Effector memory CD4-positive, alpha-beta T cell (primary cell): ENCODE results near the gene ODC1.

Experiments used
- DNase-seq, 3 donors: peaks; one replicate each; pipeline ENCODE4 v3.0.0-alpha.2; 2020
- H3K27ac ChIP-seq: 2 replicates; pipeline ENCODE4 v1.7.0; 2013; ENCODE audit warnings: mild to moderate bottlenecking, low read length, moderate library complexity; ENCODE audit not compliant: insufficient read depth, poor library complexity, severe bottlenecking
- H3K27me3 ChIP-seq: replicated peaks from 2 replicates; pipeline ENCODE4 v1.7.0; 2013; ENCODE audit warnings: mild to moderate bottlenecking, low read length; ENCODE audit not compliant: insufficient read depth, control insufficient read depth, poor library complexity, severe bottlenecking
- H3K36me3 ChIP-seq: 2 replicates; pipeline ENCODE4 v1.7.0; 2013; ENCODE audit warnings: mild to moderate bottlenecking, low read length, moderate library complexity; ENCODE audit not compliant: control insufficient read depth, insufficient read depth
- H3K4me1 ChIP-seq: 2 replicates; pipeline ENCODE4 v1.7.0; 2013; ENCODE audit warnings: low read length, mild to moderate bottlenecking; ENCODE audit not compliant: control insufficient read depth, insufficient read depth, poor library complexity, severe bottlenecking
- H3K4me3 ChIP-seq: 2 replicates; pipeline ENCODE4 v1.7.0; 2013; ENCODE audit warnings: low read length, low read depth, mild to moderate bottlenecking; ENCODE audit not compliant: insufficient read depth, poor library complexity, severe bottlenecking
- H3K9me3 ChIP-seq: 2 replicates; pipeline ENCODE4 v1.7.0; 2013; ENCODE audit warnings: mild to moderate bottlenecking, low read length, moderate library complexity; ENCODE audit not compliant: control insufficient read depth

Gene ODC1

GRCh38 chr2:10417551-10418335 lies 30.4 kb downstream of the ODC1 start:
- H3K4me1 ChIP-seq = no peaks in the 10 kb centered on the region
- H3K27ac ChIP-seq = no peak overlapping the region
- H3K36me3 ChIP-seq = peaks cover 34% of the 10 kb centered on the region
- no peak for DNase-seq
- no peaks in the 10 kb centered on the region for H3K27me3 ChIP-seq
- H3K4me3 ChIP-seq = no peak overlapping the region
- H3K9me3 ChIP-seq = no peaks in the 10 kb centered on the region

DNA sequence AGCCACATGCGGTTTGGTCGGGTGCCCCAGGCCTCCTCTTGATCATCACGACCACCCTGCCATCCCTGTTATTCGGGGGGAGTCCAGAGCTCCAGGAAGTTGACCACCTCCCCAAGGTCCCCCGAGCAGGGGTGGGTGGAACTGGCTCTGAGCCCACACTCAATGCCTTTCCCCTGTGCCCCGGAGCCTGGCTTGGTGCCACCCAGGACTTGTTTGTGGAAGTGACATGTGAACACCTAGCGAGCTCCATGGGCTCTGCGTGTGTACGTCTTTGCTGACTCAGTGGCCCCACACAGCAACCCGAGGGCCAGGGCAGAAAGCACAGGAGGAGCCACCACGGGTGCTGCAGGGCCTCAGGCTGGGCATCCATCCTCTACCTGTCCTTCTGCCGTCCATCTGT lies 32.5 kb downstream of the ODC1 start:
- no peak for DNase-seq
- Histone ChIP-seq H3K9me3 (no peaks in the 10 kb centered on the region), H3K36me3 (peaks cover 23% of the 10 kb centered on the region), H3K4me1 (no peaks in the 10 kb centered on the region), H3K27me3 (no peaks in the 10 kb centered on the region), H3K27ac (no peak overlapping the region), H3K4me3 (no peak overlapping the region)

GRCh38 chr2:10415048-10415447 lies 33.1 kb downstream of the ODC1 start:
- peaks cover 19% of the 10 kb centered on the region for H3K36me3 ChIP-seq
- H3K4me3 ChIP-seq = no peak overlapping the region
- no peaks in the 10 kb centered on the region for H3K4me1 ChIP-seq
- H3K27me3 ChIP-seq = no peaks in the 10 kb centered on the region
- H3K9me3 ChIP-seq = no peaks in the 10 kb centered on the region
- no peak overlapping the region for H3K27ac ChIP-seq
- no peak for DNase-seq

- Histone ChIP-seq H3K27ac (no peak overlapping the region), H3K9me3 (no peaks in the 10 kb centered on the region), H3K4me3 (no peak overlapping the region), H3K36me3 (peaks cover 14% of the 10 kb centered on the region), H3K4me1 (no peaks in the 10 kb centered on the region), H3K27me3 (no peaks in the 10 kb centered on the region)
- no peak for DNase-seq
Observed at GRCh38 chr2:10414591-10414990, 33.5 kb downstream of the ODC1 start.

- no peak overlapping the region for H3K4me3 ChIP-seq
- H3K27ac ChIP-seq = no peak overlapping the region
- H3K9me3 ChIP-seq = no peaks in the 10 kb centered on the region
- peaks cover 12% of the 10 kb centered on the region for H3K36me3 ChIP-seq
- no peak for DNase-seq
- no peaks in the 10 kb centered on the region for H3K27me3 ChIP-seq
- H3K4me1 ChIP-seq = peaks cover 2% of the 10 kb centered on the region
Observed at GRCh38 chr2:10413991-10414451, 34.1 kb downstream of the ODC1 start.

DNA sequence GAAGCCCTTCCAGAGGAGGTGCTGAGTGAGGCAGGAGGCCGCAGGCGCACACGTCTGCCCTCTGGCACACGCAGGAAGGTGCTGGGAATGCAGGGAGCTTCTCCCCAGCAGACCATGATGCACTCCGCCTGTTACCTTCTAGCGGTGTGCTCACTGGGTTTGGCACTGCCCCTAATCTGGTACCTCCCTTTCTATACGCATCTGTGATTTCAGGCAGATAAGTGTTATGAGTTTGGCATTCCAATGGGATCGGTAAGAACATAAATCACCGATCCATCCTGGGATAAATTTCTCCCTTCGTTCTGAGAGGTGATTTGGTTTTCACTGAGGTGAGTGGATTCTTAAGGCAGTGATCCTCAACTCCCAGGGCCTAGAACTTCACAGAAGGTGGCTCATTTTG lies 34.6 kb downstream of the ODC1 start:
- H3K4me3 ChIP-seq = no peak overlapping the region
- no peak overlapping the region for H3K27ac ChIP-seq
- peaks cover 7% of the 10 kb centered on the region for H3K4me1 ChIP-seq
- no peak for DNase-seq
- H3K27me3 ChIP-seq = no peaks in the 10 kb centered on the region
- peaks cover 12% of the 10 kb centered on the region for H3K36me3 ChIP-seq
- H3K9me3 ChIP-seq = no peaks in the 10 kb centered on the region

DNA sequence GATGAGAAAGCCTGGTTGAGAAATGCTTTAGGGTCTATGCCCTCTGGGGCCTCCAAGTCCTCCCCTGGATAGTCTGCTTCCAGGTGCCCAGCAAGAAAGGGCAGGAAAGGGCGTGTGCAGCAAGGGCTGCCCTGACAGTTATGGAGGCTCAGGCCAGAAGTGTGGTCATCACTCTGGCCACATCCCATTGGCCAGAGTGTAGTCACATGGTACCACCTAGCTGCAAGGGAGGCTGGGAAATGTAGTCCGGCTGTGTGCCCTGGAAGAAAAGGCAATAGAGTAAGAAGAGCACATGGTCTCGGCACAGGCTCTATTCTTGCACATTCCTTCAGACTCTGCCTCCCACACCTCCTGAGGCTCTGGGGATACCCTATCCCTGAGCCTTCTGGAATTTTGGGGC lies 35.7 kb downstream of the ODC1 start:
- H3K4me3 ChIP-seq = no peak overlapping the region
- no peak overlapping the region for H3K27ac ChIP-seq
- DNase-seq = peak in 1 of 3 donors; percentile 13
- peaks cover 12% of the 10 kb centered on the region for H3K36me3 ChIP-seq
- peaks cover 18% of the 10 kb centered on the region for H3K4me1 ChIP-seq
- H3K27me3 ChIP-seq = no peaks in the 10 kb centered on the region
- no peaks in the 10 kb centered on the region for H3K9me3 ChIP-seq

DNA sequence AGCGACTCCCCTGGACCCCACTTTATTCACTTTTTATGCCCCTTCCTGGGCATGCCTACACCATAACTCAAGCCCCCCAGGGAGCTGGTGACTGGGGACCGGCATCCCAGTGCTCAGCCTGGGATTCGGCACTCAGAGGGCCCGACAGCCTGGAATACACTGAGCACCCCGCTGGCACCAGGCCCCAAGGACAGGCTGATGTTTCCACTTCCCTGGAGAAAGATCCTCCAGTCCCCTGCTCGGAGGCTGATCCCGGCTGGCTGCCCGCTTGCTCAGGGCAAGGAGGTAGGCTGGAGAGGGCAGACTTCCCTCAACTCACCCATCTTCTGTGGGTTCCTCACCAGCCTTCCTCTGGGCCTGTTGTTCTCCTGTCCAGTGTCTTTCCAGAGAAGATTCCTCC lies 36.6 kb downstream of the ODC1 start:
- Histone ChIP-seq H3K27me3 (no peaks in the 10 kb centered on the region), H3K4me3 (no peak overlapping the region), H3K4me1 (peaks cover 26% of the 10 kb centered on the region), H3K27ac (no peak overlapping the region), H3K36me3 (peaks cover 12% of the 10 kb centered on the region), H3K9me3 (no peaks in the 10 kb centered on the region)
- DNase-seq = no peak

DNA sequence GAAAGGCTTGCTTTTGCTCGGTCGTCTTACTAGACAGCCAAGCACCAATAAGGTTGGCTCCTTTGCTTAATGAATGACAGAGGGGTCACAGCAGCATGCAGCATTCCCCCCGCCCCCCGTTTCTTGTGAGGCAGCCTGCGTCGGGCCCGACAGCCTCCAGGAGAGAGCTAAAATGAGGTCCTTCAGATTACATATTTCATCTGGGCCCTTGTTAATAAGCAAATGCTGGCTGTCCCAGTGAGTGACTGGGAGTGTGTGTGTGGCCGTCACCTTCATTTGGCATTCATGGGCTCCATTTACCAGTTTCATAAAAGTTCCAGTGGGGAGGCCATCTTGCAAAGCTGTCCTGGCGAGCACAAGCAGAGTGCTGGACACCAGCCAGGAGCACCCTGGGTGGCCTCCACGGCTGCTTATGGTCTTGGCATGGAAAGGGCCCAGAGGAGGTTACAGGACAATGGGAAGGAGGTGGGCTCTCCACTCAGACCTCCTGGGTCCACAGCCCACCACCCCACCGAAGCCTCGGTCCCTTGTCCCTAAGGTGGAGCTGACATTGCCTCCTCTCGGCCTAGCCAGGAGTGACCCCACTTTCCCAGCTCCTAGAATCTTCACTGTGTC lies 37.2 kb downstream of the ODC1 start:
- DNase-seq = no peak
- H3K27me3 ChIP-seq = no peaks in the 10 kb centered on the region
- H3K4me3 ChIP-seq = no peak overlapping the region
- H3K4me1 ChIP-seq = peaks cover 30% of the 10 kb centered on the region
- peaks cover 12% of the 10 kb centered on the region for H3K36me3 ChIP-seq
- no peaks in the 10 kb centered on the region for H3K9me3 ChIP-seq
- H3K27ac ChIP-seq = no peak overlapping the region

DNA sequence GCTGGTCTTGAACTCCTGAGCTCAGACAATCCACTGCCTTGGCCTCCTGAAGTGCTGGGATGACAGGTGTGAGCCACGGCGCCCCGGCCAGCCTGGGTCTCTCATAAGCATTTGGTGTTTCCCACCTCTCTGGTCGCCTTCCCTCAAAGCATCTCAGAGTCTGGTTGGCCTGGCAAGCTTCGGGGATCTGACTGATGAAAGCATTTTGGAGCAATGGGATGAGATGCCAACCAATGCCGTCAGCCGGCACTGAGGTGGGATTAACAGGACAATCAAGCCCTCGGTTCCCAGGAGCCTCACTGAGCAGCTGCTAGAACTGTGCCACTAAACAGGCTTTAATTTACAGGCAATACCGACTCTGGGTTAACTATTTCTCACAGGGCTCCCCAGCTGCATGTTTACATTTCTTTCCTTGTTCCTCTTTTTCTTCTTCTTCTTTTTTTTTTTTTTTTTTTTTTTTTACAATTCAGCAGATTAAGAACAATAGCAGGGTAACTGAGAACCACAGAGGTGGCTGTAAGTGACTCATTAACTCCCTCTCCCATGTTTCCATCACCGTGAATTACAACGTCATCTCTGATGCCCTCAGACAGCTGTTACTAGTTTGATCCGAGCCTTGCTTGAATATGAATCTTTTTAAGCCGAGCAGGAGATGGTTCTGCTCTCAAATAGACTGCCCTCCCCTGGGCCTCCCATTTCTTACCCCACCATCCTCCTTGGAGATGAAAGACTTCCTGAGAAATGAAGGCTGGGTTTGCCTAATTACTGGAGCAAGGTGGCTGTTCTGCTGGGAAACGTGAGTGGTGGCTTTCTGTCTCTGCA lies 37.9 kb downstream of the ODC1 start:
- no peaks in the 10 kb centered on the region for H3K9me3 ChIP-seq
- H3K27me3 ChIP-seq = no peaks in the 10 kb centered on the region
- DNase-seq = no peak
- peaks cover 30% of the 10 kb centered on the region for H3K4me1 ChIP-seq
- H3K4me3 ChIP-seq = no peak overlapping the region
- no peak overlapping the region for H3K27ac ChIP-seq
- H3K36me3 ChIP-seq = peaks cover 12% of the 10 kb centered on the region
